PC-3 (cell line): ENCODE data around the gene COX11.

Experiments used
- EZH2 ChIP-seq: fragments of 300-600 bp; sonication (generic); IDR thresholded peaks from one replicate; pipeline ENCODE4 v1.6.1; 2017; ENCODE audit warnings: antibody characterized with exemption, mild to moderate bottlenecking, low read length; ENCODE audit not compliant: unreplicated experiment
- EZH2phosphoT487 ChIP-seq: fragments of 300-600 bp; sonication (generic); IDR thresholded peaks from 2 replicates; pipeline ENCODE4 v1.6.1; 2018; ENCODE audit warnings: mild to moderate bottlenecking, antibody characterized with exemption, low read length, borderline replicate concordance

DNA sequence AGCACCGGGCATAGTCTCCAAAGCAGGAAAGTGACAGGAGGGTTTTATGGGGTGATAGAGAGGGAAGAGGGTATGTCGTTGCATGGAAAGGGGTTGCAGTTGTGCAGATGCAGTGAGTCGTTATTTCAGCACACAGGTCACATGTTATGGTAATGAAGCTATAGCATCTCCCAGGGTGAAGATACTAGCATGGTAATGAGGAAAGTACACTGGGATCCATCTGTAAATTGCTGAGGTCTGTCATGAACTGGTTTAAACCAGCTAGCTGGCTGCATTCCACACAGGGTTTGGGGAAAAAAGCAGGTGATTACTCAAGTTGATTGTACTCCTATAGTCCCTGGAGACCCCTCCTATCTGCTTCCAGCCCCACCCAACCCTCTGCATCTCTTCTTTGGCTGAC lies 11.7 kb downstream of the COX11 start:
- TF ChIP-seq EZH2phosphoT487 (no peak), EZH2 (no peak)
